GM23338 (cell line): ENCODE data around the gene RIMS3. TPM values are rescaled to one million over a fixed set of nuclear protein-coding genes. Genes with fewer than 3 reads are reported as not detected.

ENCODE experiments used
- ATAC-seq: fragments of 200-7000 bp; cut with Tn5 transposase; 3 replicates; pipeline ENCODE4 v1.9.1; 2020
- DNase-seq: peaks from one replicate; pipeline ENCODE4 v3.0.0-alpha.2; 2015; ENCODE audit warnings: low spot score
- H2AFZ ChIP-seq: fragments of 200-600 bp; sonication (generic); 2 replicates; pipeline ENCODE4 v1.8.0; 2016; ENCODE audit warnings: antibody characterized with exemption, mild to moderate bottlenecking, moderate library complexity
- H3F3A ChIP-seq: fragments of 200-600 bp; sonication (generic); replicated peaks from 2 replicates; pipeline ENCODE4 v1.8.0; 2017; ENCODE audit warnings: antibody characterized with exemption, mixed run types, low read depth
- H3K27ac ChIP-seq: fragments of 200-600 bp; sonication (generic); 2 replicates; pipeline ENCODE4 v1.6.1; 2016; ENCODE audit warnings: low read depth
- H3K27me3 ChIP-seq: fragments of 200-600 bp; sonication (generic); 2 replicates; pipeline ENCODE4 v1.8.0; 2016; ENCODE audit warnings: mild to moderate bottlenecking, mixed run types, moderate library complexity; ENCODE audit not compliant: insufficient read depth
- H3K36me3 ChIP-seq: fragments of 200-600 bp; sonication (generic); 2 replicates; pipeline ENCODE4 v1.8.0; 2016; ENCODE audit warnings: mild to moderate bottlenecking; ENCODE audit not compliant: insufficient read depth
- H3K4me1 ChIP-seq: fragments of 200-600 bp; sonication (generic); 2 replicates; pipeline ENCODE4 v1.8.0; 2016; ENCODE audit warnings: mild to moderate bottlenecking, moderate library complexity; ENCODE audit not compliant: insufficient read depth
- H3K4me2 ChIP-seq: fragments of 200-600 bp; sonication (generic); 2 replicates; pipeline ENCODE4 v1.7.1; 2017; ENCODE audit warnings: mixed run types
- H3K4me3 ChIP-seq: fragments of 200-600 bp; sonication (generic); 2 replicates; pipeline ENCODE4 v1.6.1; 2016; ENCODE audit warnings: mixed run types
- H3K79me2 ChIP-seq: fragments of 200-600 bp; sonication (generic); replicated peaks from 2 replicates; pipeline ENCODE4 v1.8.0; 2017; ENCODE audit warnings: mild to moderate bottlenecking; ENCODE audit not compliant: insufficient read depth
- H3K9me2 ChIP-seq: fragments of 200-600 bp; sonication (generic); 2 replicates; pipeline ENCODE4 v1.8.0; 2017; ENCODE audit not compliant: insufficient read depth
- H4K20me1 ChIP-seq: fragments of 200-600 bp; sonication (generic); replicated peaks from 2 replicates; pipeline ENCODE4 v1.8.0; 2017; ENCODE audit warnings: mild to moderate bottlenecking; ENCODE audit not compliant: insufficient read depth
- H3K27ac Mint-ChIP-seq: 2 replicates; pipeline ENCODE4 v1.8.0; 2020; ENCODE audit warnings: inconsistent platforms, mild to moderate bottlenecking, moderate library complexity, mixed read lengths
- H3K27me3 Mint-ChIP-seq: 3 replicates; pipeline ENCODE4 v1.8.0; 2022; ENCODE audit warnings: low read depth, mild to moderate bottlenecking, moderate library complexity, mixed read lengths, inconsistent platforms; ENCODE audit not compliant: insufficient read depth, poor library complexity
- H3K36me3 Mint-ChIP-seq: 3 replicates; pipeline ENCODE4 v1.8.0; 2021; ENCODE audit warnings: low read depth, mild to moderate bottlenecking, inconsistent platforms, moderate library complexity, mixed read lengths
- H3K4me1 Mint-ChIP-seq: 3 replicates; pipeline ENCODE4 v1.8.0; 2020; ENCODE audit warnings: mild to moderate bottlenecking, inconsistent platforms, mixed read lengths
- H3K4me3 Mint-ChIP-seq: 3 replicates; pipeline ENCODE4 v1.8.0; 2021; ENCODE audit warnings: moderate library complexity, mild to moderate bottlenecking, inconsistent platforms, mixed read lengths
- H3K9me3 Mint-ChIP-seq: 3 replicates; pipeline ENCODE4 v1.8.0; 2020; ENCODE audit warnings: moderate library complexity, mild to moderate bottlenecking, inconsistent platforms, mixed read lengths
- CREB1 ChIP-seq: fragments of 250-450 bp; sonication (Bioruptor Pico); IDR thresholded peaks from 2 replicates; pipeline ENCODE4 v1.5.0; 2020; ENCODE audit warnings: low read depth, mild to moderate bottlenecking, moderate library complexity
- EZH2phosphoT487 ChIP-seq: fragments of 200-600 bp; sonication (generic); IDR thresholded peaks from one replicate; pipeline ENCODE4 v1.8.1; 2018; ENCODE audit warnings: antibody characterized with exemption; ENCODE audit not compliant: unreplicated experiment
- JUNB ChIP-seq: IDR thresholded peaks from one replicate; pipeline ENCODE4 v1.6.1; 2016; ENCODE audit warnings: antibody characterized with exemption; ENCODE audit not compliant: unreplicated experiment
- POLR2AphosphoS5 ChIP-seq: IDR thresholded peaks from 2 replicates; pipeline ENCODE4 v1.6.1; 2016; ENCODE audit warnings: antibody characterized with exemption, low read depth
- ZNF114 ChIP-seq: fragments of 250-450 bp; sonication (Bioruptor Pico); IDR thresholded peaks from 2 replicates; pipeline ENCODE4 v1.5.0; 2020; ENCODE audit warnings: mild to moderate bottlenecking, moderate library complexity
- ZNF331 ChIP-seq: fragments of 250-450 bp; sonication (Bioruptor Pico); IDR thresholded peaks from 2 replicates; pipeline ENCODE4 v1.5.0; 2020; ENCODE audit warnings: low read depth, mild to moderate bottlenecking, moderate library complexity
- polyA plus RNA-seq: library from polyadenylated mRNA; unstranded; fragments of >200 nt; fragmentation: Nextera tagmentation; extraction: Ambion mirVana; gene quantifications from 2 replicates; pipeline ENCODE4 v1.2.1, GENCODE V29; 2016
- total RNA-seq: library from RNA; depleted of rRNA; stranded (reverse); fragments of >200 nt; shearing (Covaris generic); gene quantifications from 2 replicates; pipeline ENCODE4 v1.2.3, GENCODE V29; 2014
- TF ChIP-seq, protein P1 (sequence below): fragments of 250-450 bp; sonication (Bioruptor Pico); IDR thresholded peaks from 2 replicates; pipeline ENCODE4 v1.5.0; 2020; ENCODE audit warnings: mild to moderate bottlenecking, moderate library complexity
- TF ChIP-seq, protein P2 (sequence below), 2 experiments: fragments of 200-600 bp in 1 of 2; sonication (generic) in 1 of 2; conservative IDR thresholded peaks; 2 replicates each; pipeline versions ENCODE4 v1.5.1 to v1.6.1; 2016 to 2017; ENCODE audit warnings: antibody characterized with exemption in 2 of 2, low read depth in 2 of 2, mild to moderate bottlenecking in 2 of 2, moderate library complexity in 1 of 2
- TF ChIP-seq, protein P3 (sequence below): IDR thresholded peaks from 2 replicates; pipeline ENCODE4 v1.6.1; 2016; ENCODE audit warnings: antibody characterized with exemption
- TF ChIP-seq, protein P4 (sequence below): IDR thresholded peaks from one replicate; pipeline ENCODE4 v1.6.1; 2018; ENCODE audit warnings: antibody characterized with exemption; ENCODE audit not compliant: unreplicated experiment

RIMS3 gene
- total and polyA plus RNA-seq, 2 experiments from 2014 or later, result 8.7 to 27.2 TPM

DNA sequence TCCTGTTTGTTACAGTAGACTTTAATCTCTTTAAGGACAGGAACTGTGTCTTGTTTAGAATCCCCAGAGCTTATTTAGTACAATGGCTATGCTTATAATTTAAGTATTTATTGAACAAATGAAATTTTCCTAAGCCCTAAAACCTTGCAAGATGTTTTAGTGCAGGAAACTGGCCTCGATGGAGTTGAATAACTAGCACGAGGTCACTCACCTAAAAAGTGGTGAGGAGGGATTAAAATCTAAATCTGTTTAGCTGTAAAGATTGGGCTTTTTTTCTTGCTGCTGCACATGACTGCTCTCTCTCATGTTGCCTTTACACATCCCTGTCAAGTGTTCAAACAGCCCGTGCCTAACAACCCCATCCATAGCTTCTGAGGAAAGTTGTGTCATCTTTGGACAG lies 36.2 kb upstream of the RIMS3 start:
- H3K9me2 ChIP-seq, result no peaks in the 10 kb centered on the region
- Mint-ChIP-seq H3K27me3 (peaks cover 6% of the 10 kb centered on the region), H3K36me3 (no peaks in the 10 kb centered on the region), H3K4me1 (peaks cover 27% of the 10 kb centered on the region), H3K9me3 (no peaks in the 10 kb centered on the region), H3K27ac (no peak overlapping the region; the same call in 1 of the 2 replicates), H3K4me3 (no peak overlapping the region)
- H3F3A ChIP-seq, result no peaks in the 10 kb centered on the region
- H3K79me2 ChIP-seq, result peaks cover 100% of the 10 kb centered on the region
- peaks cover 12% of the 10 kb centered on the region for H3K4me1 ChIP-seq
- H2AFZ ChIP-seq, result no peak overlapping the region
- TF ChIP-seq, protein P1, sequence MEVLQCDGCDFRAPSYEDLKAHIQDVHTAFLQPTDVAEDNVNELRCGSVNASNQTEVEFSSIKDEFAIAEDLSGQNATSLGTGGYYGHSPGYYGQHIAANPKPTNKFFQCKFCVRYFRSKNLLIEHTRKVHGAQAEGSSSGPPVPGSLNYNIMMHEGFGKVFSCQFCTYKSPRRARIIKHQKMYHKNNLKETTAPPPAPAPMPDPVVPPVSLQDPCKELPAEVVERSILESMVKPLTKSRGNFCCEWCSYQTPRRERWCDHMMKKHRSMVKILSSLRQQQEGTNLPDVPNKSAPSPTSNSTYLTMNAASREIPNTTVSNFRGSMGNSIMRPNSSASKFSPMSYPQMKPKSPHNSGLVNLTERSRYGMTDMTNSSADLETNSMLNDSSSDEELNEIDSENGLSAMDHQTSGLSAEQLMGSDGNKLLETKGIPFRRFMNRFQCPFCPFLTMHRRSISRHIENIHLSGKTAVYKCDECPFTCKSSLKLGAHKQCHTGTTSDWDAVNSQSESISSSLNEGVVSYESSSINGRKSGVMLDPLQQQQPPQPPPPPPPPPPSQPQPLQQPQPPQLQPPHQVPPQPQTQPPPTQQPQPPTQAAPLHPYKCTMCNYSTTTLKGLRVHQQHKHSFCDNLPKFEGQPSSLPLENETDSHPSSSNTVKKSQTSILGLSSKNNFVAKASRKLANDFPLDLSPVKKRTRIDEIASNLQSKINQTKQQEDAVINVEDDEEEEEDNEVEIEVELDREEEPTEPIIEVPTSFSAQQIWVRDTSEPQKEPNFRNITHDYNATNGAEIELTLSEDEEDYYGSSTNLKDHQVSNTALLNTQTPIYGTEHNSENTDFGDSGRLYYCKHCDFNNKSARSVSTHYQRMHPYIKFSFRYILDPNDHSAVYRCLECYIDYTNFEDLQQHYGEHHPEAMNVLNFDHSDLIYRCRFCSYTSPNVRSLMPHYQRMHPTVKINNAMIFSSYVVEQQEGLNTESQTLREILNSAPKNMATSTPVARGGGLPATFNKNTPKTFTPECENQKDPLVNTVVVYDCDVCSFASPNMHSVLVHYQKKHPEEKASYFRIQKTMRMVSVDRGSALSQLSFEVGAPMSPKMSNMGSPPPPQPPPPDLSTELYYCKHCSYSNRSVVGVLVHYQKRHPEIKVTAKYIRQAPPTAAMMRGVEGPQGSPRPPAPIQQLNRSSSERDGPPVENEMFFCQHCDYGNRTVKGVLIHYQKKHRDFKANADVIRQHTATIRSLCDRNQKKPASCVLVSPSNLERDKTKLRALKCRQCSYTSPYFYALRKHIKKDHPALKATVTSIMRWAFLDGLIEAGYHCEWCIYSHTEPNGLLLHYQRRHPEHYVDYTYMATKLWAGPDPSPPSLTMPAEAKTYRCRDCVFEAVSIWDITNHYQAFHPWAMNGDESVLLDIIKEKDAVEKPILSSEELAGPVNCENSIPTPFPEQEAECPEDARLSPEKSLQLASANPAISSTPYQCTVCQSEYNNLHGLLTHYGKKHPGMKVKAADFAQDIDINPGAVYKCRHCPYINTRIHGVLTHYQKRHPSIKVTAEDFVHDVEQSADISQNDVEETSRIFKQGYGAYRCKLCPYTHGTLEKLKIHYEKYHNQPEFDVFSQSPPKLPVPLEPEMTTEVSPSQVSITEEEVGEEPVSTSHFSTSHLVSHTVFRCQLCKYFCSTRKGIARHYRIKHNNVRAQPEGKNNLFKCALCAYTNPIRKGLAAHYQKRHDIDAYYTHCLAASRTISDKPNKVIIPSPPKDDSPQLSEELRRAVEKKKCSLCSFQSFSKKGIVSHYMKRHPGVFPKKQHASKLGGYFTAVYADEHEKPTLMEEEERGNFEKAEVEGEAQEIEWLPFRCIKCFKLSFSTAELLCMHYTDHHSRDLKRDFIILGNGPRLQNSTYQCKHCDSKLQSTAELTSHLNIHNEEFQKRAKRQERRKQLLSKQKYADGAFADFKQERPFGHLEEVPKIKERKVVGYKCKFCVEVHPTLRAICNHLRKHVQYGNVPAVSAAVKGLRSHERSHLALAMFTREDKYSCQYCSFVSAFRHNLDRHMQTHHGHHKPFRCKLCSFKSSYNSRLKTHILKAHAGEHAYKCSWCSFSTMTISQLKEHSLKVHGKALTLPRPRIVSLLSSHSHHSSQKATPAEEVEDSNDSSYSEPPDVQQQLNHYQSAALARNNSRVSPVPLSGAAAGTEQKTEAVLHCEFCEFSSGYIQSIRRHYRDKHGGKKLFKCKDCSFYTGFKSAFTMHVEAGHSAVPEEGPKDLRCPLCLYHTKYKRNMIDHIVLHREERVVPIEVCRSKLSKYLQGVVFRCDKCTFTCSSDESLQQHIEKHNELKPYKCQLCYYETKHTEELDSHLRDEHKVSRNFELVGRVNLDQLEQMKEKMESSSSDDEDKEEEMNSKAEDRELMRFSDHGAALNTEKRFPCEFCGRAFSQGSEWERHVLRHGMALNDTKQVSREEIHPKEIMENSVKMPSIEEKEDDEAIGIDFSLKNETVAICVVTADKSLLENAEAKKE (CRISPR knock-in tag), result no peak
- TF ChIP-seq, protein P2, sequence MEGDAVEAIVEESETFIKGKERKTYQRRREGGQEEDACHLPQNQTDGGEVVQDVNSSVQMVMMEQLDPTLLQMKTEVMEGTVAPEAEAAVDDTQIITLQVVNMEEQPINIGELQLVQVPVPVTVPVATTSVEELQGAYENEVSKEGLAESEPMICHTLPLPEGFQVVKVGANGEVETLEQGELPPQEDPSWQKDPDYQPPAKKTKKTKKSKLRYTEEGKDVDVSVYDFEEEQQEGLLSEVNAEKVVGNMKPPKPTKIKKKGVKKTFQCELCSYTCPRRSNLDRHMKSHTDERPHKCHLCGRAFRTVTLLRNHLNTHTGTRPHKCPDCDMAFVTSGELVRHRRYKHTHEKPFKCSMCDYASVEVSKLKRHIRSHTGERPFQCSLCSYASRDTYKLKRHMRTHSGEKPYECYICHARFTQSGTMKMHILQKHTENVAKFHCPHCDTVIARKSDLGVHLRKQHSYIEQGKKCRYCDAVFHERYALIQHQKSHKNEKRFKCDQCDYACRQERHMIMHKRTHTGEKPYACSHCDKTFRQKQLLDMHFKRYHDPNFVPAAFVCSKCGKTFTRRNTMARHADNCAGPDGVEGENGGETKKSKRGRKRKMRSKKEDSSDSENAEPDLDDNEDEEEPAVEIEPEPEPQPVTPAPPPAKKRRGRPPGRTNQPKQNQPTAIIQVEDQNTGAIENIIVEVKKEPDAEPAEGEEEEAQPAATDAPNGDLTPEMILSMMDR (conservative IDR thresholded peaks at IDR 0.05; ENCODE audit: low read depth in 2 of 2), result no peak
- TF ChIP-seq CREB1, result no peak
- H3K27ac ChIP-seq, result peak overlapping the region; percentile 50; the same call in 1 of the 2 replicates
- H3K36me3 ChIP-seq, result no peaks in the 10 kb centered on the region
- peaks cover 3% of the 10 kb centered on the region; the same call in 1 of the 2 replicates for H4K20me1 ChIP-seq
- no peak overlapping the region for H3K4me3 ChIP-seq
- ATAC-seq (no peak), DNase-seq (no peak)
- H3K4me2 ChIP-seq, result no peak overlapping the region
- no peaks in the 10 kb centered on the region for H3K27me3 ChIP-seq

DNA sequence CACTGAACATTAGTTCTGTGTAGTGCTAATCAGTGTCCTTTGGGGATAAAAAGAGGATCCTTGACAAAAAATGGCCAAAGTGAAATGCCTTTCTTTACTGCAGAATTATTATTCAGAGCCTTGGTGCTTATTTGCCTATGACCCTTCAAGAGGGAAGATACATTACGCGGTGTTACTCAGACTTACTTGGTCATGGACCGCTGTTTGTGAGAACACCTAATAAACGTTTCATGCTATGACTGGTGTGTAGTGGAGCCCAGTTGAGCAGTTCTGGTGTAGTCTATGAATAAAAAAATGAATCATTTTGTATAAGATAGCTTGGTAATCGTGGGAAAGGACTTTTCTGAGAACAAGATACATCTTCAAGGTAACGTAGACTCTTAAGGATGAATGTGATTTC lies 34.3 kb upstream of the RIMS3 start:
- Histone ChIP-seq H3K4me1 (peaks cover 31% of the 10 kb centered on the region), H3K27ac (no peak overlapping the region), H3K9me2 (no peaks in the 10 kb centered on the region), H3K36me3 (no peaks in the 10 kb centered on the region), H4K20me1 (peaks cover 3% of the 10 kb centered on the region; the same call in 1 of the 2 replicates), H3K4me2 (no peak overlapping the region), H3K27me3 (no peaks in the 10 kb centered on the region), H3F3A (no peaks in the 10 kb centered on the region), H3K4me3 (no peak overlapping the region), H3K79me2 (peaks cover 100% of the 10 kb centered on the region), H2AFZ (no peak overlapping the region)
- DNase-seq, result no peak
- Mint-ChIP-seq H3K9me3 (no peaks in the 10 kb centered on the region), H3K27ac (no peak overlapping the region), H3K4me1 (peaks cover 32% of the 10 kb centered on the region), H3K27me3 (peaks cover 6% of the 10 kb centered on the region), H3K36me3 (no peaks in the 10 kb centered on the region), H3K4me3 (no peak overlapping the region)
- no peak for ATAC-seq
- TF ChIP-seq ZNF331 (CRISPR knock-in tag), result no peak
- no peak for TF ChIP-seq POLR2AphosphoS5
- no peak for TF ChIP-seq ZNF114 (CRISPR knock-in tag)
- no peak for TF ChIP-seq CREB1
- TF ChIP-seq, protein P3, sequence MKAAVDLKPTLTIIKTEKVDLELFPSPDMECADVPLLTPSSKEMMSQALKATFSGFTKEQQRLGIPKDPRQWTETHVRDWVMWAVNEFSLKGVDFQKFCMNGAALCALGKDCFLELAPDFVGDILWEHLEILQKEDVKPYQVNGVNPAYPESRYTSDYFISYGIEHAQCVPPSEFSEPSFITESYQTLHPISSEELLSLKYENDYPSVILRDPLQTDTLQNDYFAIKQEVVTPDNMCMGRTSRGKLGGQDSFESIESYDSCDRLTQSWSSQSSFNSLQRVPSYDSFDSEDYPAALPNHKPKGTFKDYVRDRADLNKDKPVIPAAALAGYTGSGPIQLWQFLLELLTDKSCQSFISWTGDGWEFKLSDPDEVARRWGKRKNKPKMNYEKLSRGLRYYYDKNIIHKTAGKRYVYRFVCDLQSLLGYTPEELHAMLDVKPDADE, result no peak
- no peak for TF ChIP-seq EZH2phosphoT487
- TF ChIP-seq, protein P4, sequence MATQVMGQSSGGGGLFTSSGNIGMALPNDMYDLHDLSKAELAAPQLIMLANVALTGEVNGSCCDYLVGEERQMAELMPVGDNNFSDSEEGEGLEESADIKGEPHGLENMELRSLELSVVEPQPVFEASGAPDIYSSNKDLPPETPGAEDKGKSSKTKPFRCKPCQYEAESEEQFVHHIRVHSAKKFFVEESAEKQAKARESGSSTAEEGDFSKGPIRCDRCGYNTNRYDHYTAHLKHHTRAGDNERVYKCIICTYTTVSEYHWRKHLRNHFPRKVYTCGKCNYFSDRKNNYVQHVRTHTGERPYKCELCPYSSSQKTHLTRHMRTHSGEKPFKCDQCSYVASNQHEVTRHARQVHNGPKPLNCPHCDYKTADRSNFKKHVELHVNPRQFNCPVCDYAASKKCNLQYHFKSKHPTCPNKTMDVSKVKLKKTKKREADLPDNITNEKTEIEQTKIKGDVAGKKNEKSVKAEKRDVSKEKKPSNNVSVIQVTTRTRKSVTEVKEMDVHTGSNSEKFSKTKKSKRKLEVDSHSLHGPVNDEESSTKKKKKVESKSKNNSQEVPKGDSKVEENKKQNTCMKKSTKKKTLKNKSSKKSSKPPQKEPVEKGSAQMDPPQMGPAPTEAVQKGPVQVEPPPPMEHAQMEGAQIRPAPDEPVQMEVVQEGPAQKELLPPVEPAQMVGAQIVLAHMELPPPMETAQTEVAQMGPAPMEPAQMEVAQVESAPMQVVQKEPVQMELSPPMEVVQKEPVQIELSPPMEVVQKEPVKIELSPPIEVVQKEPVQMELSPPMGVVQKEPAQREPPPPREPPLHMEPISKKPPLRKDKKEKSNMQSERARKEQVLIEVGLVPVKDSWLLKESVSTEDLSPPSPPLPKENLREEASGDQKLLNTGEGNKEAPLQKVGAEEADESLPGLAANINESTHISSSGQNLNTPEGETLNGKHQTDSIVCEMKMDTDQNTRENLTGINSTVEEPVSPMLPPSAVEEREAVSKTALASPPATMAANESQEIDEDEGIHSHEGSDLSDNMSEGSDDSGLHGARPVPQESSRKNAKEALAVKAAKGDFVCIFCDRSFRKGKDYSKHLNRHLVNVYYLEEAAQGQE, result no peak
- no peak for TF ChIP-seq JUNB
